Breast epithelium (tissue), 3 donors: Measurements from ENCODE around the gene PPM1H.

Experiments
- POLR2A ChIP-seq: fragments of 450-650 bp; IDR thresholded peaks from one replicate; pipeline ENCODE4 v1.6.1; 2016; ENCODE audit warnings: antibody characterized with exemption, mild to moderate bottlenecking, moderate library complexity
- POLR2AphosphoS5 ChIP-seq, 3 donors: sonication (generic); formaldehyde crosslinking; IDR thresholded peaks; one replicate each; pipeline ENCODE4 v1.6.1; 2017; ENCODE audit warnings: antibody characterized with exemption in 3 of 3

DNA sequence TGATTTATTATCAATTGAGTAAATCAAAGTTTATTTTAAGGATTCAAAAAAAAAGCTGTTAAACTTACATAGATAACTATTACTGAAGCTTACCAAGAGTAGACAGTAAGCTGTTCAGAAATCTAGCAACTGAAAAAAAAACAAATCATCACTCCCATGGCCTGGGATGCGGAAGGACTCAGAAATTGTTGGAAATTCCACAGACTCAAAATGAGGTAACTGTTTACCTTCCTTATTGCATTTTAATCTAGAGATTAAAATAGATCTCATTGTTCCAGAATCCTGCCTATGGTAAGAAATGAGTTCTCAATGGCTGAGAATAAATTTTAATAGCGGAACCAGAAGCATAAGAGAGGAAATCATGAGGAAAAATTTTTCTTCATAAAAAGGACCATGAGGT, 87.2 kb downstream of the PPM1H start:
- TF ChIP-seq POLR2A (no peak), POLR2AphosphoS5 (IDR thresholded peaks at IDR 0.05) (no peak)
